Aorta (tissue), 5 donors: ENCODE results near the gene TCAP. TPM values are rescaled to one million over a fixed set of nuclear protein-coding genes. Genes with fewer than 3 reads are reported as not detected.

ENCODE experiments used
- ATAC-seq: fragments of 200-7000 bp; cut with Tn5 transposase; one replicate; pipeline ENCODE4 v1.9.1; 2022; ENCODE audit warnings: moderate library complexity; ENCODE audit not compliant: low FRiP score
- DNase-seq, 2 donors: peaks; one replicate each; pipeline ENCODE4 v3.0.0-alpha.2; 2020
- H3K27ac ChIP-seq, 2 donors: one replicate each; pipeline ENCODE4 v1.5.1; 2013; ENCODE audit warnings: low read length in 2 of 2, mild to moderate bottlenecking in 2 of 2, moderate library complexity in 2 of 2, control low read depth in 1 of 2, inconsistent platforms in 1 of 2, low read depth in 1 of 2
- H3K27me3 ChIP-seq, 2 donors: one replicate each; pipeline ENCODE4 v1.6.1; 2013; ENCODE audit warnings: control low read depth in 1 of 2, low read length in 1 of 2, mild to moderate bottlenecking in 1 of 2, moderate library complexity in 1 of 2; ENCODE audit not compliant: insufficient read depth in 2 of 2, control insufficient read depth in 1 of 2
- H3K36me3 ChIP-seq, 2 donors: one replicate each; pipeline ENCODE4 v1.6.1; 2013; ENCODE audit warnings: control low read depth in 1 of 2, low read length in 1 of 2, mild to moderate bottlenecking in 1 of 2; ENCODE audit not compliant: insufficient read depth in 2 of 2, control insufficient read depth in 1 of 2
- H3K4me1 ChIP-seq, 2 donors: one replicate each; pipeline ENCODE4 v1.6.1; 2013; ENCODE audit warnings: low read length in 2 of 2, control low read depth in 1 of 2, mild to moderate bottlenecking in 1 of 2, moderate library complexity in 1 of 2; ENCODE audit not compliant: insufficient read depth in 2 of 2, control insufficient read depth in 1 of 2
- H3K4me3 ChIP-seq, 2 donors: one replicate each; pipeline ENCODE4 v1.5.1; 2013; ENCODE audit warnings: low read length in 2 of 2, control low read depth in 1 of 2, mild to moderate bottlenecking in 1 of 2
- H3K9me3 ChIP-seq: one replicate; pipeline ENCODE4 v1.6.1; 2013; ENCODE audit warnings: mild to moderate bottlenecking, low read length; ENCODE audit not compliant: control insufficient read depth
- WGBS, 2 donors: extraction: QIAGEN DNeasy Blood & Tissue Kit; methylation state at CpG; one replicate each; pipeline ENCODE4 v1.1.7; 2013; 5-methylcytosine and 5-hydroxymethylcytosine counted together
- intact Hi-C, 2 donors: fragments of 100-400 bp; cut with DNase I; formaldehyde crosslinking; loops; one replicate each; pipeline versions ENCODE4 v1.14.2 to v1.15.0; 2022
- polyA plus RNA-seq, 2 donors: library from polyadenylated mRNA; stranded (reverse); fragments of 200-250 nt; gene quantifications; one replicate each; pipeline ENCODE4 v1.2.3, GENCODE V29; 2013
- total RNA-seq, 2 donors: library from RNA; stranded (reverse); fragmentation: NEBNext Ultra II Directional; extraction: Animal tissue kit (Norgen Biotek cat#: 25700); gene quantifications; one replicate each; pipeline ENCODE4 v1.2.1, GENCODE V29; 2021
- donor health status: healthy with polysubstance abuse.
- donor health status: Bipolar disorder and iron deficiency.
- donor health status: DM: no; HTN: no; CAD: no.
- donor health status: DM: no; HTN: no; CAD: no.
- donor health status: DM: yes; HTN: yes; CAD: no.

The TCAP gene
- total and polyA plus RNA-seq, 4 donors = 1.9 to 9.3 (median 3.6) TPM

DNA sequence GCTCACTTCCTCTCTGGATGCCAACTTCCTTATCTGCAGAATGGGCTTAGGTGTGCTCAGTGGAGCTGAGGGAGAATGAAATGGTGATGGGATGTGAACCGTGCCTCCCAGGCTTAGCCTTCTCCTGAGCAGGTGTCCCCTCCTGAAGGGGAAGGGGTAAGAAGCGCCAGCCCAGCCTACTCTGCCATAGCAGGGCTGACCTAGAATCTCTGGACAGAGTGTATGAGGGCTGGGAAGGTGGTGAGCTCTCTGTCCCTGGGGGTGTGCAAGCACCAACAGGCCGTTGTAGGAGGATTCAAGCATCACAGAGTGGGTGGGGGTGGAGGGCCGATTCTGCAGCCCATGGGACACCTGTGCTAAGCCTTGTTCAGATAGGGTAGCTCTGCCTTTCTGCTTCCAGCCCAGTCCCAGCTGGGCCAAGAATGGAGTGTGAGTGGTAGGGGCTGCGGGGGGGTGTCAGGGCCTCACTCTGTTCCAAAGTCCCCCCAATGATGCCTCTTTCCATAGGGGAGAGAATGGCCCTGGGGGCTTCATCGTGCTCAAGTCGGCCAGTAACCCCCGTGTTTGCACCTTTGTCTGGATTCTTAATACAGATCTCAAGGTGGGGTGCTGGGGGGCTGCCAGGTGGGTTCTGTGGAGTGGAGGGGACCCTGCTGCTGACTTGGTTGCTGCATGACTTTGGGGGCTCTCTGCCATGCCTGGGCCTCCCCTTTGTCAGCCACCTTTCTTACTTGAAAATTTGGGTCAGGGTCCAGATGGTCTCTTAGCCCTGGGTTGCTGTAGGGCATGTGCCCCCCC is 3.2 kb upstream of the TCAP start:
- Histone ChIP-seq H3K9me3 (no peaks in the 10 kb centered on the region), H3K27ac (no peak overlapping the region), H3K4me1 (no peaks in the 10 kb centered on the region), H3K4me3 (no peak overlapping the region), H3K27me3 (no peaks in the 10 kb centered on the region), H3K36me3 (peaks cover 0 to 3% of the 10 kb centered on the region in 2 donors)
- 83% methylated on average over 8 of the region's 8 CpGs for WGBS, 2 donors
- no peak for DNase-seq
- intact Hi-C loops = no loop called here
- no peak for ATAC-seq

DNA sequence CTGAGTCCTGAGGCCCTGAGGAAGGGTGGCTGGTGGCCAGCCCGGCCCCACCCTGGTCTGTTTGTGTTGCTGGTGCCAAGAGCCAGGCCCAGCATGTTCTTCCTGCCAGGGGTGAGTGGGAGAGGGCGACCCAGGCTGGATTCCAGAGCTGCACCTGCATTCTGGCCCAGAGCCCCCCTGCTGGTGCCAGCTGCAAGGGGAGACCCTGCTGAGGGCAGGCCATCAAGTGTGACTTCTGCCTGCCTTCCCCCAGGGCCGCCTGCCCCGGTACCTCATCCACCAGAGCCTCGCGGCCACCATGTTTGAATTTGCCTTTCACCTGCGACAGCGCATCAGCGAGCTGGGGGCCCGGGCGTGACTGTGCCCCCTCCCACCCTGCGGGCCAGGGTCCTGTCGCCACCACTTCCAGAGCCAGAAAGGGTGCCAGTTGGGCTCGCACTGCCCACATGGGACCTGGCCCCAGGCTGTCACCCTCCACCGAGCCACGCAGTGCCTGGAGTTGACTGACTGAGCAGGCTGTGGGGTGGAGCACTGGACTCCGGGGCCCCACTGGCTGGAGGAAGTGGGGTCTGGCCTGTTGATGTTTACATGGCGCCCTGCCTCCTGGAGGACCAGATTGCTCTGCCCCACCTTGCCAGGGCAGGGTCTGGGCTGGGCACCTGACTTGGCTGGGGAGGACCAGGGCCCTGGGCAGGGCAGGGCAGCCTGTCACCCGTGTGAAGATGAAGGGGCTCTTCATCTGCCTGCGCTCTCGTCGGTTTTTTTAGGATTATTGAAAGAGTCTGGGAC is 2.4 kb upstream of the TCAP start:
- no peaks in the 10 kb centered on the region for H3K4me1 ChIP-seq
- H3K27ac ChIP-seq = no peak overlapping the region
- no peak overlapping the region for H3K4me3 ChIP-seq
- intact Hi-C loops = no loop called here
- ATAC-seq = no peak
- peaks cover 0 to 3% of the 10 kb centered on the region in 2 donors for H3K36me3 ChIP-seq
- 81 to 82% methylated on average over 22 of the region's 22 CpGs for WGBS, 2 donors
- DNase-seq = no peak
- no peaks in the 10 kb centered on the region for H3K27me3 ChIP-seq
- no peaks in the 10 kb centered on the region for H3K9me3 ChIP-seq

DNA sequence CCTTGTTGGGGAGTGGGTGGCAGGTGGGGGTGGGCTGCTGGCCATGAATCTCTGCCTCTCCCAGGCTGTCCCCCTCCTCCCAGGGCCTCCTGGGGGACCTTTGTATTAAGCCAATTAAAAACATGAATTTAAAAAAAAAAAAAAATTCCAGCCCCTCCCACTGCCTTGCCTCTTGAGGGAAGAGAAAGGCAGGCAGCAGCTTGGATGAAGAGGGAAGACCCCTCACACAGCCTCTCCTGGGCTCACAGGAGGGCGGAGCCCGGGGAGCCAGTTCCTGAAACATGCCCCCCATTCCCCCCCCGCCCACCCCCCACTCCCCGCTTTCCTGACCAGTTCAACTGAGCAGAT is 1.8 kb upstream of the TCAP start:
- DNase-seq (no peak), ATAC-seq (no peak)
- Histone ChIP-seq H3K4me3 (no peak overlapping the region), H3K4me1 (no peaks in the 10 kb centered on the region), H3K27me3 (no peaks in the 10 kb centered on the region), H3K36me3 (peaks cover 0 to 3% of the 10 kb centered on the region in 2 donors), H3K27ac (no peak overlapping the region), H3K9me3 (no peaks in the 10 kb centered on the region)
- intact Hi-C loops = no loop called here
- 64 to 66% methylated on average over 4 of the region's 4 CpGs for WGBS, 2 donors

DNA sequence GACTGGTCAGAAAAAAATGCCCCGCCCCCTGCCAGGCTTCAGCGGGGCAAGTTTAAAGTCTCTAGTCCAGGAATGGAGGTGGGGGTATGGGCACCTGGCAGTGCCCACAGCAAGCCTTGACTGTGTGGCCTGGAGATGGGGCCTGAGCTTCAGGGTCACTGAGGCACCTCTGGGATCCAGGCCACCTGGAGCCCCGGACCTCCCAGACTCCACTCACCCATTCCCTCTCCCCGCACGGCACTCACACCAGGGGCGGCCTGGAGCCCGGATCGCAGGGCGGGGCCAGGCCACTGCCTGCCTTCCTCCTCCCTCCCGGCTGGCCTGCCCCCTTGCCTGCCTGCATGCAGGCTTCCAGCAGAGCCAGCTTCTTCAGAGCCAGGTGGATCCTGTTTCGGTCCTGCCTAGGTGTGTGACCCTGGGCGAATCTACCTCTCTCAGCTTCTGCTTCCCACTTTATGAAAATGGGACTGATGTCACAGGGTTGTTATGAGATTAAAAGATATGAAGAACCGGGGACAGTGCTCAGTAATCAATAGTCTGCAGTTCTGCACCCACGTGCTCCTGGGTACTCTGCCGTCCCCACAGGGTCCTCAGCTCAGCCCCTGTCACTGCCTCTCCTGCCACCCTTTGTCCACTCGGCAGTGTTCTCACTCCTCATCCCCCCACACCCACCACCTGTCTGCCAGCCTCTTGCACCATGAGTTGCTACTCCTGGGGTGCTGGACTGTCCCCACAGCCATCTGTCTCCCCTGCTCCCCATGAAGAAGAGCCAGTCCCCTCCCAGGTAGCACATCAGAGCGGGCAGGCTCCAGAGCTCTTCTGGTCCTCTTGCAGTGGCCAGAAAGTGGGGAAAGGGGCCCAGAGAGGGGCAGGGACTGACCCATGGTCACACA is 1.2 kb upstream of the TCAP start:
- ATAC-seq (no peak), DNase-seq (no peak)
- no peaks in the 10 kb centered on the region for H3K4me1 ChIP-seq
- H3K36me3 ChIP-seq = peaks cover 0 to 3% of the 10 kb centered on the region in 2 donors
- peak overlapping the region in 1 of 2 donors; percentile 11 for H3K27ac ChIP-seq
- H3K9me3 ChIP-seq = no peaks in the 10 kb centered on the region
- 59 to 64% methylated on average over 17 of the region's 17 CpGs for WGBS, 2 donors
- no peak overlapping the region for H3K4me3 ChIP-seq
- intact Hi-C loops = no loop called here
- H3K27me3 ChIP-seq = no peaks in the 10 kb centered on the region

DNA sequence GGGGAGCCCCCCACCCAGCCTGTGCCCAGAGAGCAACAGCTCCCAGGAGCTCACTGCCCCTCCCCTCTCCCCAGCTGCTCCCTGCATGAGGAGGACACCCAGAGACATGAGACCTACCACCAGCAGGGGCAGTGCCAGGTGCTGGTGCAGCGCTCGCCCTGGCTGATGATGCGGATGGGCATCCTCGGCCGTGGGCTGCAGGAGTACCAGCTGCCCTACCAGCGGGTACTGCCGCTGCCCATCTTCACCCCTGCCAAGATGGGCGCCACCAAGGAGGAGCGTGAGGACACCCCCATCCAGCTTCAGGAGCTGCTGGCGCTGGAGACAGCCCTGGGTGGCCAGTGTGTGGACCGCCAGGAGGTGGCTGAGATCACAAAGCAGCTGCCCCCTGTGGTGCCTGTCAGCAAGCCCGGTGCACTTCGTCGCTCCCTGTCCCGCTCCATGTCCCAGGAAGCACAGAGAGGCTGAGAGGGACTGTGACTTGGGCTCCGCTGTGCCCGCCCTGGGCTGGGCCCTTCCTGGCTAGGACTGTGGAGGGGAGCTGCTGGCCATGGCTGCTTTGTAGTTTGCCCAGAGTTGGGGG is 584 bp downstream of the TCAP start:
- H3K27me3 ChIP-seq = no peaks in the 10 kb centered on the region
- H3K4me1 ChIP-seq = no peaks in the 10 kb centered on the region
- DNase-seq = no peak
- peak; percentile 0 for ATAC-seq
- peak overlapping the region; percentile 1 to 29 for H3K27ac ChIP-seq
- intact Hi-C loops = loop anchor here (2.0 to 5.0 kb wide), 3 partner anchors 37 to 62 kb away; partner anchors contain the start of gene ERBB2 (in 2 of the 2)
- no peaks in the 10 kb centered on the region for H3K9me3 ChIP-seq
- 44 to 46% methylated on average over 17 of the region's 17 CpGs for WGBS, 2 donors
- H3K36me3 ChIP-seq = peaks cover 0 to 3% of the 10 kb centered on the region in 2 donors
- H3K4me3 ChIP-seq = no peak overlapping the region

DNA sequence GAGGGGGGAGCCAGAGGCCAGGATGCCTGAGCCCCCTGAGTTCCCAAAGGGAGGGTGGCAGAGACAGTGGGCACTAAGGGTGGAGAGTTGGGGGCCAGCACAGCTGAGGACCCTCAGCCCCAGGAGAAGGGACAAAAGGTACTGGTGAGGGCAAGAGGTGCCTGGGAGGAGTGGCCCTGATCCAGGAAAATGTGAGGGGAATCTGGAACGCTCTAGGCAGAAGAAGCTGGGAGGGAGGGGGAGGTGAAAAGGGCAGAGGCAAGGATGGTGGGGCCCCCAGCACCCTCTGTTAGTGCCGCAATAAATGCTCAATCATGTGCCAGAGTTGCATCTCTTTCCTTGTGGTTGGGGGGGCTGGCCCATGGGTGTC is 1.1 kb downstream of the TCAP start:
- DNase-seq (no peak), ATAC-seq (no peak)
- peak overlapping the region; percentile 1 to 29 for H3K27ac ChIP-seq
- no peaks in the 10 kb centered on the region for H3K36me3 ChIP-seq
- no peaks in the 10 kb centered on the region for H3K27me3 ChIP-seq
- no peaks in the 10 kb centered on the region for H3K4me1 ChIP-seq
- no peaks in the 10 kb centered on the region for H3K9me3 ChIP-seq
- H3K4me3 ChIP-seq = no peak overlapping the region
- WGBS, 2 donors = 6 to 19% methylated on average over 2 of the region's 2 CpGs
- intact Hi-C loops = loop anchor here (2.0 to 5.0 kb wide), 3 partner anchors 36 to 61 kb away; partner anchors contain the start of gene ERBB2 (in 2 of the 2)

DNA sequence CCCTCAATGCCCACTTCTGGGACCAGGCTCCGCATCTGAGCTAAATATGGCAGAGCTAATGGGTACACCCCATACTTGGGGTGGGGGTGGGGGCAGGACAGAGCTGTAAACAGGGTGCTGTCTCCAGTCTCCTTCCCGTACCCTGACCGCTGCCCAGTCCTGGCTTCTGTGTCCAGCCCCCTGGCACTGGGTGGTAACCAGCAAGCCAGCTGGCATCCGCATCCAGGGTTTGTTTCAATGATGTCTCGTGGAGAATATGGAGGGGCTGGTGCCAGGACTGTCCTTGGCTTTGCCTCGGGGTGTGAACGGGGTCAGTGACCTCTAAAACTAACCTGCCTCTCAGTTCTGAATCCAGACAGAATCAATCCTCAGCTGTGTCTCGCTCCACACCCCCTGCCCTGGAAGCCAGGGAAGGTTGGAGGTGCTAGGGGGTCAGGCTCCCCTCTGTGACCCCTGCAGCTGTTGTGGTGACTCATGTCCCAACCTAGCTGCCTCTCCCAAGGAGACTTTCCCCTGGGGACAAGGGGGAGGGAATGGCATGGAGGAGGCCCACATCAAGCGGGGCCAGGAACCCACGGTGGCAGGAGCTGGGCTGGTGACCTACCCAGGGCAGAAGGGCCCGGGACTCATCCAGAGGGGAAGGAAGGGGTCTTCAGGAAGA is 1.6 kb downstream of the TCAP start:
- intact Hi-C loops = loop anchor here (2.0 to 5.0 kb wide), 3 partner anchors 36 to 61 kb away; partner anchors contain the start of gene ERBB2 (in 2 of the 2)
- ATAC-seq (peak; percentile 64), DNase-seq (peak; percentile 78 to 89)
- 6 to 8% methylated on average over 11 of the region's 11 CpGs for WGBS, 2 donors
- Histone ChIP-seq H3K4me1 (no peaks in the 10 kb centered on the region), H3K9me3 (no peaks in the 10 kb centered on the region), H3K27me3 (no peaks in the 10 kb centered on the region), H3K27ac (peak overlapping the region in 1 of 2 donors; percentile 15), H3K36me3 (no peaks in the 10 kb centered on the region), H3K4me3 (no peak overlapping the region)
